Neural progenitor cell (in vitro differentiated cells): ENCODE measurements around the gene ESYT2.

ENCODE experiments used
- EZH2 ChIP-seq: fragments of 200-600 bp; sonication (generic); IDR thresholded peaks from 2 replicates; pipeline ENCODE4 v1.6.1; 2017; ENCODE audit warnings: antibody characterized with exemption, mild to moderate bottlenecking, moderate library complexity
- EZH2phosphoT487 ChIP-seq: fragments of 200-600 bp; sonication (generic); IDR thresholded peaks from 2 replicates; pipeline ENCODE4 v1.6.1; 2017; ENCODE audit warnings: antibody characterized with exemption
- TF ChIP-seq, protein P1 (sequence below): fragments of 200-600 bp; sonication (generic); IDR thresholded peaks from 2 replicates; pipeline ENCODE4 v1.5.1; 2017; ENCODE audit warnings: antibody characterized with exemption, mild to moderate bottlenecking

DNA sequence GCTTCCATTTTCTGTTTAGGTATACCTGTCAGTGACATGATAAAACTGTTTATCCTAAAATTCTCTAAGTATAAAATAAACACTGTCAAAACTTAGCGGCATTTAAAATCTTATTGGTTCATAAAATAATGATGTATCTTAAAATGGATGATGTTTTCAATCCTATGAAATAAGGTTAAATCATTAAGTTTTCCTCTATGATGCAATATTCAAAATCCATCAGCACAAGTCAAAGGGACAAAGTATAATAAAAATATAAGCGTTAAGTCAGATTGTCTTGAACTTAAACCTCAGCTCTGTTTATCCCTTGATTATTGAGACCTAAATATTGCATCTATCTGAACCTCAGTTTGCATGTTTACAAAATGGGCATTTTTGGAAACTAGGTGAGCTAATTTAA is 78.1 kb downstream of the ESYT2 start:
- TF ChIP-seq, protein P1, sequence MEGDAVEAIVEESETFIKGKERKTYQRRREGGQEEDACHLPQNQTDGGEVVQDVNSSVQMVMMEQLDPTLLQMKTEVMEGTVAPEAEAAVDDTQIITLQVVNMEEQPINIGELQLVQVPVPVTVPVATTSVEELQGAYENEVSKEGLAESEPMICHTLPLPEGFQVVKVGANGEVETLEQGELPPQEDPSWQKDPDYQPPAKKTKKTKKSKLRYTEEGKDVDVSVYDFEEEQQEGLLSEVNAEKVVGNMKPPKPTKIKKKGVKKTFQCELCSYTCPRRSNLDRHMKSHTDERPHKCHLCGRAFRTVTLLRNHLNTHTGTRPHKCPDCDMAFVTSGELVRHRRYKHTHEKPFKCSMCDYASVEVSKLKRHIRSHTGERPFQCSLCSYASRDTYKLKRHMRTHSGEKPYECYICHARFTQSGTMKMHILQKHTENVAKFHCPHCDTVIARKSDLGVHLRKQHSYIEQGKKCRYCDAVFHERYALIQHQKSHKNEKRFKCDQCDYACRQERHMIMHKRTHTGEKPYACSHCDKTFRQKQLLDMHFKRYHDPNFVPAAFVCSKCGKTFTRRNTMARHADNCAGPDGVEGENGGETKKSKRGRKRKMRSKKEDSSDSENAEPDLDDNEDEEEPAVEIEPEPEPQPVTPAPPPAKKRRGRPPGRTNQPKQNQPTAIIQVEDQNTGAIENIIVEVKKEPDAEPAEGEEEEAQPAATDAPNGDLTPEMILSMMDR, result no peak
- TF ChIP-seq EZH2, result no peak
- TF ChIP-seq EZH2phosphoT487, result no peak
